Liver (tissue), 3 donors: ENCODE data around the gene CARS2.

ENCODE experiments used
- CTCF ChIP-seq: fragments of 150-350 bp; IDR thresholded peaks from 2 replicates; pipeline ENCODE4 v1.5.1; 2017; ENCODE audit warnings: improper control_type of control experiment, low read depth, low read length; ENCODE audit not compliant: missing input control
- FOXA2 ChIP-seq: IDR thresholded peaks from 2 replicates; pipeline ENCODE4 v1.6.1; 2016; ENCODE audit warnings: antibody characterized with exemption
- GABPA ChIP-seq, 2 donors: IDR thresholded peaks in 1 of 2; conservative IDR thresholded peaks in 1 of 2; 2 replicates each; pipeline ENCODE4 v1.6.1; 2016; ENCODE audit warnings: antibody characterized with exemption in 2 of 2, mild to moderate bottlenecking in 1 of 2, moderate library complexity in 1 of 2
- MAX ChIP-seq: IDR thresholded peaks from 2 replicates; pipeline ENCODE4 v1.6.1; 2016; ENCODE audit warnings: antibody characterized with exemption
- RAD21 ChIP-seq, 2 donors: IDR thresholded peaks; 2 replicates each; pipeline ENCODE4 v1.6.1; 2016; ENCODE audit warnings: antibody characterized with exemption in 2 of 2, mild to moderate bottlenecking in 2 of 2
- REST ChIP-seq: IDR thresholded peaks from 2 replicates; pipeline ENCODE4 v1.6.1; 2016; ENCODE audit warnings: antibody characterized with exemption, mild to moderate bottlenecking
- TAF1 ChIP-seq: conservative IDR thresholded peaks from 2 replicates; pipeline ENCODE4 v1.6.1; 2016; ENCODE audit warnings: antibody characterized with exemption, mild to moderate bottlenecking
- YY1 ChIP-seq: IDR thresholded peaks from 2 replicates; pipeline ENCODE4 v1.6.1; 2016; ENCODE audit warnings: antibody characterized with exemption, mild to moderate bottlenecking
- donor health status: healthy.
- donor health status: healthy.

GRCh38 chr13:110630566-110631119 lies 75.3 kb downstream of the CARS2 start:
- TF ChIP-seq TAF1 (no peak), CTCF (no peak), RAD21 (IDR thresholded peaks at IDR 0.05) (no peak), FOXA2 (no peak), REST (no peak), YY1 (no peak), GABPA (IDR thresholded peaks at IDR 0.05 in 1 of 2, conservative IDR thresholded peaks at IDR 0.05 in 1 of 2) (no peak), MAX (no peak)
